Activated CD8-positive, alpha-beta memory T cell treated with anti-CD3 and anti-CD28 coated beads, Interleukin-2, amount 50 U/mL, for 24 hours (primary cell): ENCODE measurements around the gene ZBTB44.
A peak's percentile ranks its signal among the peaks of the same experiment; 100 is the strongest.
"Not testable (repeated sequence)": the region's sequence is repeated elsewhere in the genome, so short reads cannot be mapped to it uniquely, and the experiment has no call there.

Experiments
- DNase-seq: peaks from one replicate; pipeline ENCODE4 v3.0.0-alpha.2; 2020; ENCODE audit errors: extremely low read depth

Gene ZBTB44

GRCh38 chr11:130314750-130315285, at the start of gene ZBTB44:
ZBTB44 (minus strand) TSS chr11:130314917; CDS start chr11:130261873, 53,044 bp downstream.
- peak; percentile 72 for DNase-seq

GRCh38 chr11:130359419-130359818, 44.7 kb upstream of the ZBTB44 start:
- DNase-seq: no peak

GRCh38 chr11:130358398-130358797, 43.7 kb upstream of the ZBTB44 start:
- DNase-seq: no peak

- no peak for DNase-seq
Observed at GRCh38 chr11:130347261-130347660, 32.5 kb upstream of the ZBTB44 start.

- DNase-seq: no peak
Observed at GRCh38 chr11:130344841-130345240, 30.1 kb upstream of the ZBTB44 start.

GRCh38 chr11:130340671-130341319, 26.1 kb upstream of the ZBTB44 start:
- DNase-seq: no peak

GRCh38 chr11:130338667-130339066, 23.9 kb upstream of the ZBTB44 start:
- DNase-seq: no peak

GRCh38 chr11:130337281-130338089, 22.8 kb upstream of the ZBTB44 start:
- DNase-seq: no peak

GRCh38 chr11:130331397-130331796, 16.7 kb upstream of the ZBTB44 start:
- DNase-seq: not testable (repeated sequence)

- DNase-seq: no peak
Observed at GRCh38 chr11:130330101-130330684, 15.5 kb upstream of the ZBTB44 start.

- no peak for DNase-seq
Observed at GRCh38 chr11:130328420-130328819, 13.7 kb upstream of the ZBTB44 start.

- DNase-seq: no peak
Observed at GRCh38 chr11:130327716-130328115, 13.0 kb upstream of the ZBTB44 start.

- no peak for DNase-seq
Observed at GRCh38 chr11:130325691-130326090, 11.0 kb upstream of the ZBTB44 start.

- no peak for DNase-seq
Observed at GRCh38 chr11:130323452-130324450, 9.0 kb upstream of the ZBTB44 start.

GRCh38 chr11:130322126-130322525, 7.4 kb upstream of the ZBTB44 start:
- DNase-seq: no peak

GRCh38 chr11:130318031-130318673, 3.4 kb upstream of the ZBTB44 start:
- DNase-seq: no peak

GRCh38 chr11:130315354-130315970, 745 bp upstream of the ZBTB44 start:
- DNase-seq: no peak

GRCh38 chr11:130314184-130314749, 450 bp downstream of the ZBTB44 start:
- DNase-seq: no peak

- no peak for DNase-seq
Observed at GRCh38 chr11:130313383-130314183, 1.1 kb downstream of the ZBTB44 start.
